Measurements from ENCODE around the gene UBAC2. TPM values are rescaled to one million over a fixed set of nuclear protein-coding genes. Genes with fewer than 3 reads are reported as not detected.

The UBAC2 gene
- polyA plus RNA-seq, 4 donors, result 56.2 to 92.6 (median 76.0) TPM

DNA sequence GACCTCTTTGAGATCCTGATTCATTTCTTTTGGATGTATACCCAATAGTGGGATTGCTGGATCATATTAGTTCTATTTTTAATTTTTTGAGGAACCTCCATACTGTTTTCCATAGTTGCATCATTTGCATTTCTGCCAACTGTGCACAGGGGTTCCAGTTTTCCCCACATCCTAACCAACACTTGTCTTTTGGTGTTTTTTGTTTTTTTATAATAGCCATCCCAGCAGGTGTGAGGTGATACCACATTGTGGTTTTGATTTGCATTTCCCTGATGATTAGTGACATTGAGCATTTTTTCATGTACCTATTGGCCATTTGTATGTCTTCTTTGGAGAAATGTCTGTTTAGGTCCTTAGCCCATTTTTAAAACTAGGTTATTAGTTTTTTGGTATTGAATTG is 125.4 kb downstream of the UBAC2 start:
- no peaks in the 10 kb centered on the region for H3K4me1 ChIP-seq (ENCODE audit: control insufficient read depth in 3 of 3, insufficient read depth in 2 of 3, low read depth in 1 of 3, low read length in 2 of 3)
- no peaks in the 10 kb centered on the region for H3K27me3 ChIP-seq (ENCODE audit: control insufficient read depth in 3 of 3, insufficient read depth in 3 of 3, low read length in 3 of 3)
- no peak overlapping the region for H3K4me3 ChIP-seq (ENCODE audit: low read depth in 1 of 3, low read length in 3 of 3)
- H3K9me3 ChIP-seq (ENCODE audit: control insufficient read depth in 2 of 2, insufficient read depth in 1 of 2, low read depth in 1 of 2, low read length in 1 of 2), result no peaks in the 10 kb centered on the region
- DNase-seq (no peak), FAIRE-seq (no peak)
- H3K36me3 ChIP-seq (ENCODE audit: control insufficient read depth in 3 of 3, insufficient read depth in 2 of 3, low read depth in 1 of 3, low read length in 3 of 3), result peaks cover 0 to 12% (median 7%) of the 10 kb centered on the region in 3 donors
- H3K27ac ChIP-seq (ENCODE audit: low read depth in 1 of 3, low read length in 2 of 3), result no peak overlapping the region

GRCh38 chr13:99327126-99327525 is 126.5 kb downstream of the UBAC2 start:
- FAIRE-seq, result no peak

DNA sequence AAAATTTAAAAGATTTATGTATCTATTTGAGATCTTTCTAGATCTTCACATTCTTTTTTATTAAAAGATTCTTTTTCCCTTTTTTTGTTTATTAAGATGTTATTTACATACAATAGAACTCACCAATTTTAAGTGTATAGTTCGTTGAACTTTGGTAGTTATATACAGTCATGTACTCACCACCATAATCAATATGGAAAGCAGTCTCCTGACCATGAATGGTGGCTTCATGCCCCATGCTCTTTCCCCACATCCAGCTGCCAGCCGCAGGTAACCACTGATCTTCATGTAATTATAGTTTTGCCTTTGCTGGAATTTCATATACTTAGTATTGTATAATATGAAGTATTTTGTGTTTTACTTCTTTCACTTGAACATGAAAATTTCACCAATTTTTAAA is 127.1 kb downstream of the UBAC2 start:
- Histone ChIP-seq H3K27me3 (ENCODE audit: control insufficient read depth in 3 of 3, insufficient read depth in 3 of 3, low read length in 3 of 3) (no peaks in the 10 kb centered on the region), H3K9me3 (ENCODE audit: control insufficient read depth in 2 of 2, insufficient read depth in 1 of 2, low read depth in 1 of 2, low read length in 1 of 2) (no peaks in the 10 kb centered on the region), H3K4me1 (ENCODE audit: control insufficient read depth in 3 of 3, insufficient read depth in 2 of 3, low read depth in 1 of 3, low read length in 2 of 3) (no peaks in the 10 kb centered on the region), H3K4me3 (ENCODE audit: low read depth in 1 of 3, low read length in 3 of 3) (no peak overlapping the region), H3K27ac (ENCODE audit: low read depth in 1 of 3, low read length in 2 of 3) (no peak overlapping the region), H3K36me3 (ENCODE audit: control insufficient read depth in 3 of 3, insufficient read depth in 2 of 3, low read depth in 1 of 3, low read length in 3 of 3) (peaks cover 2 to 14% (median 6%) of the 10 kb centered on the region in 3 donors)
- FAIRE-seq (no peak), DNase-seq (no peak)
- WGBS, 3 donors, result 93 to 97% (median 97%) methylated on average over 2 of the region's 2 CpGs

More at GRCh38 chr13:99327126-99327525, 126.5 kb downstream of the UBAC2 start:
- Histone ChIP-seq H3K4me1 (ENCODE audit: control insufficient read depth in 3 of 3, insufficient read depth in 2 of 3, low read depth in 1 of 3, low read length in 2 of 3) (no peaks in the 10 kb centered on the region), H3K36me3 (ENCODE audit: control insufficient read depth in 3 of 3, insufficient read depth in 2 of 3, low read depth in 1 of 3, low read length in 3 of 3) (peaks cover 0 to 10% (median 7%) of the 10 kb centered on the region in 3 donors), H3K27me3 (ENCODE audit: control insufficient read depth in 3 of 3, insufficient read depth in 3 of 3, low read length in 3 of 3) (no peaks in the 10 kb centered on the region), H3K4me3 (ENCODE audit: low read depth in 1 of 3, low read length in 3 of 3) (no peak overlapping the region), H3K27ac (ENCODE audit: low read depth in 1 of 3, low read length in 2 of 3) (no peak overlapping the region), H3K9me3 (ENCODE audit: control insufficient read depth in 2 of 2, insufficient read depth in 1 of 2, low read depth in 1 of 2, low read length in 1 of 2) (no peaks in the 10 kb centered on the region)
- WGBS, 3 donors, result 67 to 96% (median 90%) methylated on average over 2 of the region's 2 CpGs
- no peak for DNase-seq

GRCh38 chr13:99329477-99329876 is 128.8 kb downstream of the UBAC2 start:
- H3K4me1 ChIP-seq (ENCODE audit: control insufficient read depth in 3 of 3, insufficient read depth in 2 of 3, low read depth in 1 of 3, low read length in 2 of 3), result no peaks in the 10 kb centered on the region
- DNase-seq (no peak), FAIRE-seq (no peak)
- WGBS, 3 donors, result 37 to 92% (median 89%) methylated on average over 1 of the region's 1 CpG
- no peaks in the 10 kb centered on the region for H3K9me3 ChIP-seq (ENCODE audit: control insufficient read depth in 2 of 2, insufficient read depth in 1 of 2, low read depth in 1 of 2, low read length in 1 of 2)
- peaks cover 1 to 12% (median 3%) of the 10 kb centered on the region in 3 donors for H3K36me3 ChIP-seq (ENCODE audit: control insufficient read depth in 3 of 3, insufficient read depth in 2 of 3, low read depth in 1 of 3, low read length in 3 of 3)
- H3K27me3 ChIP-seq (ENCODE audit: control insufficient read depth in 3 of 3, insufficient read depth in 3 of 3, low read length in 3 of 3), result no peaks in the 10 kb centered on the region
- no peak overlapping the region for H3K27ac ChIP-seq (ENCODE audit: low read depth in 1 of 3, low read length in 2 of 3)
- no peak overlapping the region for H3K4me3 ChIP-seq (ENCODE audit: low read depth in 1 of 3, low read length in 3 of 3)

- no peak overlapping the region for H3K27ac ChIP-seq (ENCODE audit: low read depth in 1 of 3, low read length in 2 of 3)
- no peaks in the 10 kb centered on the region for H3K9me3 ChIP-seq (ENCODE audit: control insufficient read depth in 2 of 2, insufficient read depth in 1 of 2, low read depth in 1 of 2, low read length in 1 of 2)
- FAIRE-seq (no peak), DNase-seq (no peak)
- 68 to 78% (median 71%) methylated on average over 6 of the region's 6 CpGs for WGBS, 3 donors
- no peaks in the 10 kb centered on the region for H3K4me1 ChIP-seq (ENCODE audit: control insufficient read depth in 3 of 3, insufficient read depth in 2 of 3, low read depth in 1 of 3, low read length in 2 of 3)
- no peak overlapping the region for H3K4me3 ChIP-seq (ENCODE audit: low read depth in 1 of 3, low read length in 3 of 3)
- peaks cover 0 to 15% (median 6%) of the 10 kb centered on the region in 3 donors for H3K36me3 ChIP-seq (ENCODE audit: control insufficient read depth in 3 of 3, insufficient read depth in 2 of 3, low read depth in 1 of 3, low read length in 3 of 3)
- no peaks in the 10 kb centered on the region for H3K27me3 ChIP-seq (ENCODE audit: control insufficient read depth in 3 of 3, insufficient read depth in 3 of 3, low read length in 3 of 3)
These were observed 130.3 kb downstream of the UBAC2 start for GRCh38 chr13:99330942-99331341.

DNA sequence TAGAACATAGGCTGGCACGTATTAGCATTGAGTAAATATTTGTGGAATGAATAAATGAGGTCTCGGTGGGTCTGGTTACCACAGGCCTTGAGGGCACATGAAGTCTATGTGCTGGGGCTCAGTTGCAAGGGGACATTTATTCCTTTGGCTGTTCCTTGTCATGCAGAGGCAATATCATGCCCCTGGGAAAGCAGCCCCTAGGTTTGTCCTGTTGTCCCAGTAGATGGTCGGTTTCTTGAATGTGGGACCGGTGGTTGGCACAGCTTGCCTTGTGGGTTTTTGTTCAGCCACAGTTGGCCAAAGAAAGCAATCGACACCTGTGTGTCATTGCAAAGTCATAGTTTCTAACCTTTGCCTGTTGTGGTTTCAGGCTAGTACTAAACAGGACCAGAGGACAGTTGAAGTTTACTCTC is 131.2 kb downstream of the UBAC2 start:
- FAIRE-seq (no peak), DNase-seq (no peak)
- Histone ChIP-seq H3K9me3 (ENCODE audit: control insufficient read depth in 2 of 2, insufficient read depth in 1 of 2, low read depth in 1 of 2, low read length in 1 of 2) (no peaks in the 10 kb centered on the region), H3K27me3 (ENCODE audit: control insufficient read depth in 3 of 3, insufficient read depth in 3 of 3, low read length in 3 of 3) (no peaks in the 10 kb centered on the region), H3K4me1 (ENCODE audit: control insufficient read depth in 3 of 3, insufficient read depth in 2 of 3, low read depth in 1 of 3, low read length in 2 of 3) (no peaks in the 10 kb centered on the region), H3K36me3 (ENCODE audit: control insufficient read depth in 3 of 3, insufficient read depth in 2 of 3, low read depth in 1 of 3, low read length in 3 of 3) (peaks cover 0 to 15% (median 6%) of the 10 kb centered on the region in 3 donors), H3K4me3 (ENCODE audit: low read depth in 1 of 3, low read length in 3 of 3) (no peak overlapping the region), H3K27ac (ENCODE audit: low read depth in 1 of 3, low read length in 2 of 3) (no peak overlapping the region)
- WGBS, 3 donors, result 70 to 89% (median 79%) methylated on average over 5 of the region's 5 CpGs

- FAIRE-seq, result no peak
- no peaks in the 10 kb centered on the region for H3K27me3 ChIP-seq (ENCODE audit: control insufficient read depth in 3 of 3, insufficient read depth in 3 of 3, low read length in 3 of 3)
- H3K36me3 ChIP-seq (ENCODE audit: control insufficient read depth in 3 of 3, insufficient read depth in 2 of 3, low read depth in 1 of 3, low read length in 3 of 3), result peaks cover 0 to 16% (median 6%) of the 10 kb centered on the region in 3 donors
- H3K9me3 ChIP-seq (ENCODE audit: control insufficient read depth in 2 of 2, insufficient read depth in 1 of 2, low read depth in 1 of 2, low read length in 1 of 2), result no peaks in the 10 kb centered on the region
- no peak overlapping the region for H3K4me3 ChIP-seq (ENCODE audit: low read depth in 1 of 3, low read length in 3 of 3)
- 83 to 90% (median 88%) methylated on average over 9 of the region's 9 CpGs for WGBS, 3 donors
- no peaks in the 10 kb centered on the region for H3K4me1 ChIP-seq (ENCODE audit: control insufficient read depth in 3 of 3, insufficient read depth in 2 of 3, low read depth in 1 of 3, low read length in 2 of 3)
- no peak overlapping the region for H3K27ac ChIP-seq (ENCODE audit: low read depth in 1 of 3, low read length in 2 of 3)
- no peak for DNase-seq
These were observed 131.8 kb downstream of the UBAC2 start for GRCh38 chr13:99332456-99332855.

GRCh38 chr13:99334221-99334620 is 133.6 kb downstream of the UBAC2 start:
- 84 to 91% (median 91%) methylated on average over 3 of the region's 3 CpGs for WGBS, 3 donors

DNA sequence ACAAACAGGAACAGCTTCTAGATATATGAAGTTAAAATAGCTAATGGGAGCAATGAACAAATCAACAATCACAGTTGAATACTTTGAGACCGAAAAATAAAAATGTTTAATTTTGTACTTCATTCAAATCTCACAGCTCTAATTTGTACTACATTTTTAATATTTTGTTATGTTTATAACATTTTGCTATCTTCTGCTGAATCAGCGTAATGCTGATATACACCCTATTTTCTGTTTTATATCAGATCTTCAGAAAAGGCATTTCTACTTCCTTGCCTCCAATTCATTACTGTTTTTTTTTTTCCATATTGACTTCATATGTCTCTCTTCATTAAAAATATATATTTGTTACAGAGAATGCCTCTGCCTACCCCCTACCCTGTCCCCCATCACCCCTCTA is 134.4 kb downstream of the UBAC2 start:
- H3K27ac ChIP-seq (ENCODE audit: low read depth in 1 of 3, low read length in 2 of 3), result no peak overlapping the region
- WGBS, 3 donors, result 91 to 100% (median 99%) methylated on average over 2 of the region's 2 CpGs
- FAIRE-seq, result no peak

More at GRCh38 chr13:99334221-99334620, 133.6 kb downstream of the UBAC2 start:
- no peak overlapping the region for H3K27ac ChIP-seq (ENCODE audit: low read depth in 1 of 3, low read length in 2 of 3)
- H3K4me3 ChIP-seq (ENCODE audit: low read depth in 1 of 3, low read length in 3 of 3), result no peak overlapping the region
- H3K4me1 ChIP-seq (ENCODE audit: control insufficient read depth in 3 of 3, insufficient read depth in 2 of 3, low read depth in 1 of 3, low read length in 2 of 3), result no peaks in the 10 kb centered on the region
- FAIRE-seq, result no peak
- no peaks in the 10 kb centered on the region for H3K9me3 ChIP-seq (ENCODE audit: control insufficient read depth in 2 of 2, insufficient read depth in 1 of 2, low read depth in 1 of 2, low read length in 1 of 2)
- H3K27me3 ChIP-seq (ENCODE audit: control insufficient read depth in 3 of 3, insufficient read depth in 3 of 3, low read length in 3 of 3), result no peaks in the 10 kb centered on the region
- DNase-seq, result no peak
- H3K36me3 ChIP-seq (ENCODE audit: control insufficient read depth in 3 of 3, insufficient read depth in 2 of 3, low read depth in 1 of 3, low read length in 3 of 3), result peaks cover 0 to 22% (median 6%) of the 10 kb centered on the region in 3 donors

More for the DNA sequence above, 134.4 kb downstream of the UBAC2 start:
- Histone ChIP-seq H3K36me3 (ENCODE audit: control insufficient read depth in 3 of 3, insufficient read depth in 2 of 3, low read depth in 1 of 3, low read length in 3 of 3) (peaks cover 0 to 20% (median 6%) of the 10 kb centered on the region in 3 donors), H3K9me3 (ENCODE audit: control insufficient read depth in 2 of 2, insufficient read depth in 1 of 2, low read depth in 1 of 2, low read length in 1 of 2) (no peaks in the 10 kb centered on the region), H3K4me1 (ENCODE audit: control insufficient read depth in 3 of 3, insufficient read depth in 2 of 3, low read depth in 1 of 3, low read length in 2 of 3) (no peaks in the 10 kb centered on the region), H3K4me3 (ENCODE audit: low read depth in 1 of 3, low read length in 3 of 3) (no peak overlapping the region), H3K27me3 (ENCODE audit: control insufficient read depth in 3 of 3, insufficient read depth in 3 of 3, low read length in 3 of 3) (no peaks in the 10 kb centered on the region)
- DNase-seq, result no peak

Measured in small intestine (tissue), 7 donors.